RWPE1 (cell line): ENCODE measurements around the gene PSMG3.

Experiments used
- CTCF ChIA-PET: fragments of 350-600 bp; sonication (Branson Sonifier 250); formaldehyde crosslinking; extraction: SDS; loops from one replicate; lab custom pipeline; 2021; lab: Yijun Ruan, JAX
- POLR2A ChIA-PET: fragments of 400-600 bp; formaldehyde crosslinking; extraction: SDS; loops from one replicate; lab custom pipeline; 2020; ENCODE audit warnings: antibody characterized with exemption; ENCODE audit not compliant: low non-redundant PET; lab: Yijun Ruan, JAX
- DNase-seq: peaks from one replicate; pipeline ENCODE4 v3.0.0; 2012; ENCODE audit warnings: low spot score
- H3K27ac ChIP-seq: fragments of 450-650 bp; 2 replicates; pipeline ENCODE4 v1.5.1; 2017
- TF ChIP-seq, protein P1 (sequence below): fragments of 450-650 bp; conservative IDR thresholded peaks from 2 replicates; pipeline ENCODE4 v1.5.1; 2017; ENCODE audit warnings: low read depth, mild to moderate bottlenecking

PSMG3 gene, protein sequence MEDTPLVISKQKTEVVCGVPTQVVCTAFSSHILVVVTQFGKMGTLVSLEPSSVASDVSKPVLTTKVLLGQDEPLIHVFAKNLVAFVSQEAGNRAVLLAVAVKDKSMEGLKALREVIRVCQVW

DNA sequence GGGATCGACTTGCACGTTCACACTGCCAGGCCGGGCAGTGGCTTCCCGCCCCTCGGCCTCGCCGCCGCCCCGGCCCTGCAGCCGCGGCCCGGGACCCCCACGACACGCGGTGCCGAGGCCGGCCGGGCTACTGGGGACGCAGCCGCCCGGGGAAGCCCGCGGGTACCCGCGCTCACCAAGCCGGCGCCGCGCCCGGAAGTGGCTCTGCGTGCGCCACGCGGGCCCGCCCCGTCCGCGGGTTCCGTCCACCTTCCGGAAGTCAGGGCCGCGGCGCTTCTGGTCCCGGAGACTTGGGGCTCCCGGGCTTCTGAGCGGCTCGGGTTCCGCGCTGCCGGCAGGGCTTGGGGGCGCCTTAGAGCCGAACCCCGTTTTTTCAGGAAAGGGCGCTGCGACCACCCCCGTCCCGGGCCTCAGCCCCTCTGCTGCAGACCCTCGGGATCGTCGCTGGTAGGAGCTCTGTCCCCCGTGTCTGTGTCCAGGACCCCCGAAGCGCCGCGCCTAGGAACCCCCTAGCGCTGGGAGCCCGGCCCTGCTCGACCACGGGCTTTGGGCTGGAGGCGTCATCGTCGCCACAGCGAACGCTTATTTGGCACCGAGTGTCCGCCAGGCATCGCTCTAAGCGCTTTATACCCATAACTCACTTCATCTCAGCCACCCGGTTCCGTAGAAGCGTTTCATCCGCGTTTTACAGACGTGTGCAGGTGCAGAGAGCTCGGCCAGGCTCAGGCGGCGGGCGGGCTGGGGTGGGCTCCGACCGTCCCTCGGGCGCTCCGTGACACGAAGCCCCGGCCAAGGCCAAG lies at the start of gene PSMG3:
Gene PSMG3 (minus strand): TSS at position 200 of the 800 bp plus-strand sequence. CDS start 693 bp downstream, outside the sequence.
- peak; percentile 94 for DNase-seq
- CTCF ChIA-PET, result interaction anchor here (0.6 kb wide), 2 partner anchors 26 to 420 kb away, joined by 3 read pairs; no protein-coding TSS in a partner anchor
- TF ChIP-seq, protein P1, sequence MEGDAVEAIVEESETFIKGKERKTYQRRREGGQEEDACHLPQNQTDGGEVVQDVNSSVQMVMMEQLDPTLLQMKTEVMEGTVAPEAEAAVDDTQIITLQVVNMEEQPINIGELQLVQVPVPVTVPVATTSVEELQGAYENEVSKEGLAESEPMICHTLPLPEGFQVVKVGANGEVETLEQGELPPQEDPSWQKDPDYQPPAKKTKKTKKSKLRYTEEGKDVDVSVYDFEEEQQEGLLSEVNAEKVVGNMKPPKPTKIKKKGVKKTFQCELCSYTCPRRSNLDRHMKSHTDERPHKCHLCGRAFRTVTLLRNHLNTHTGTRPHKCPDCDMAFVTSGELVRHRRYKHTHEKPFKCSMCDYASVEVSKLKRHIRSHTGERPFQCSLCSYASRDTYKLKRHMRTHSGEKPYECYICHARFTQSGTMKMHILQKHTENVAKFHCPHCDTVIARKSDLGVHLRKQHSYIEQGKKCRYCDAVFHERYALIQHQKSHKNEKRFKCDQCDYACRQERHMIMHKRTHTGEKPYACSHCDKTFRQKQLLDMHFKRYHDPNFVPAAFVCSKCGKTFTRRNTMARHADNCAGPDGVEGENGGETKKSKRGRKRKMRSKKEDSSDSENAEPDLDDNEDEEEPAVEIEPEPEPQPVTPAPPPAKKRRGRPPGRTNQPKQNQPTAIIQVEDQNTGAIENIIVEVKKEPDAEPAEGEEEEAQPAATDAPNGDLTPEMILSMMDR, result no peak; the same call in 1 of the 2 replicates
- peak within 1 kb of the TSS; percentile 96 for H3K27ac ChIP-seq
- POLR2A ChIA-PET, result interaction anchor here (0.6 kb wide), 2 partner anchors 167 to 420 kb away, joined by 3 to 6 read pairs; no protein-coding TSS in a partner anchor

DNA sequence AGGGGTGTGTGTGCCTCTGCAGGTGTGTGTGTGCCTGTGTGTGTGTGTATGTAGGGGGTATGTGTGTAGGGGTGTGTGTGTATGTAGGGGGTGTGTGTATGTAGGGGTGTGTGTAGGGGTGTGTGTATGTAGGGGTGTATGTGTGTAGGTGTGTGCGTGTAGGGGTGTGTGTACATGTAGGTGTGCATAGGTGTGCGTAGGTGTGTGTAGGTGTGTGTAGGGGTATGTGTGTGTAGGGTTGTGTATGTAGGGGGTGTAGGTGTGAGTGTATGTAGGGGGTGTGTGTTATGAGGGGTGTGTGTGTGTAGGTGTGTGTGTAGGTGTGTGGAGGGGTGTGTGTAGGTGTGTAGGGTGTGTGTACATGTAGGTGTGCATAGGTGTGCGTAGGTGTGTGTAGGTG lies 48.6 kb upstream of the PSMG3 start:
- ChIA-PET POLR2A (no interaction called here), CTCF (no interaction called here)
- TF ChIP-seq, protein P1, result no peak
- H3K27ac ChIP-seq, result no peak overlapping the region
- DNase-seq, result no peak

DNA sequence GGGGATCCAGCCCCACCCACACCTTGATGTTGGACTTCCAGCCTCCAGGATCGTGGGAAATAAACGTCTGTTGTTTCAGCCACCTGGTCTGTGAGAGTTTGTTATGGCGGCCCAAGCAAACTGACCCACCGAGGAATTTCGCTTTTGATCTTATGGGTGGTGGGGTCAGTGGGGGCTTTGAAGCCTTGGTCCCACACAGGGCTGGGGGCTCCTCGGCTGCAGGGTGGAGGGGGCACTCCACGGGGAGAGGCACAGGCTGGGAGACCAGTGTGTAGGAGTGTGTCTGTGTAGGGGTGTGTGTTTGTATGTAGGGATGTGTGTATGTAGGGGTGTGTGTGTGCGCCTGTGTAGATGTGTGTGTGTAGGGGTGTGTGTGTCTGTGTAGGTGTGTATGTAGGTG lies 48.1 kb upstream of the PSMG3 start:
- CTCF ChIA-PET, result no interaction called here
- TF ChIP-seq, protein P1, result no peak
- DNase-seq, result no peak
- H3K27ac ChIP-seq, result no peak overlapping the region
- POLR2A ChIA-PET, result no interaction called here

DNA sequence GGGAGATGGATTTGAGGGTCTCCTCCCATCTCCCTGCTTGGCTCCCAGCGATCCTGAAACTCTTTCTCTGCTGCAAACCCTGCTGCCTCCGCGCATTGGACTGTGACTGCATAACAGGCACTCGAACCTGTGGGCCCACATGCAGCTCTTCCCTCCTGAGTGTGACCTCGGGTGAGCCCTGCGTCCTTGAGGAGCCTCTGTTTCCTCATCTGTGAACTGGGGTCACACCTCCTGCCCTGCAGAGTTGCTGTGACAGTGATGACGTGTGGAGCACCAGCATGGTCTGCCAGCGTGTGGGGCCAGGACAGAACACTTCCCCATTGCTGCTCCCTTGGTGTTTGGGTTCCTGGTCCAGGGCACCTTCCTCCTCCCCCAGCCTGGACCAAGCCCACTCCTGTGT lies 46.9 kb upstream of the PSMG3 start:
- CTCF ChIA-PET, result interaction anchor here (0.7 kb wide), 1 partner anchor 44 kb away, joined by 8 read pairs; no protein-coding TSS in a partner anchor
- POLR2A ChIA-PET, result interaction anchor here (0.7 kb wide), 1 partner anchor 269 kb away, joined by 3 read pairs; no protein-coding TSS in a partner anchor
- H3K27ac ChIP-seq, result no peak overlapping the region
- no peak for DNase-seq
- TF ChIP-seq, protein P1, result no peak

DNA sequence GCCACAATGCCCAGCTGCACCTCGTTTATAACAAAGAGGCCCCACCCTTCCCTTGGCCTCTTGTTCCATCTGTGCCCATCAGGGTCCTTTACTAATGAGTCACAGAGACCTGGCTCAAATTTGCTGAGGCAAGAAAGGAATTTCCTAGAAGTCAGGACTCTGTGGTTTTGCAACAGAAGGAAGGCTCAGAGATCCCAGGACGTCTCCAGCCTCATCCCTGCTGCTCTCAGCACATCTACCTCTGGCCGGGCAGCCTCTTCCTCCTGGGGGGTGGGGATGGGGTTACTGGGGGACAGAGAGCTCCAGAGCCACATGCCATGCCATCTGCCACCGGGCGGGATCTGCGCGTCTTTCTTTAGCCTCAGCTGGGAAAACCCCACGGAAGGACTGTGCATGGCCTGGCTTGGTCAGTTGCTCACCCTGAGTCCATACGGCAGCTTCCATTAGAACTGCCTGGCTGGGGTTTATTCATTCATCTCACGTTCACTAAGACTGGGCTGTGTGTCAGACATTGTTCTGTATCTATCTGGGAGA lies 41.9 kb upstream of the PSMG3 start:
- DNase-seq, result peak; percentile 78
- ChIA-PET CTCF (no interaction called here), POLR2A (no interaction called here)
- H3K27ac ChIP-seq, result peak overlapping the region; percentile 61
- TF ChIP-seq, protein P1, result no peak

DNA sequence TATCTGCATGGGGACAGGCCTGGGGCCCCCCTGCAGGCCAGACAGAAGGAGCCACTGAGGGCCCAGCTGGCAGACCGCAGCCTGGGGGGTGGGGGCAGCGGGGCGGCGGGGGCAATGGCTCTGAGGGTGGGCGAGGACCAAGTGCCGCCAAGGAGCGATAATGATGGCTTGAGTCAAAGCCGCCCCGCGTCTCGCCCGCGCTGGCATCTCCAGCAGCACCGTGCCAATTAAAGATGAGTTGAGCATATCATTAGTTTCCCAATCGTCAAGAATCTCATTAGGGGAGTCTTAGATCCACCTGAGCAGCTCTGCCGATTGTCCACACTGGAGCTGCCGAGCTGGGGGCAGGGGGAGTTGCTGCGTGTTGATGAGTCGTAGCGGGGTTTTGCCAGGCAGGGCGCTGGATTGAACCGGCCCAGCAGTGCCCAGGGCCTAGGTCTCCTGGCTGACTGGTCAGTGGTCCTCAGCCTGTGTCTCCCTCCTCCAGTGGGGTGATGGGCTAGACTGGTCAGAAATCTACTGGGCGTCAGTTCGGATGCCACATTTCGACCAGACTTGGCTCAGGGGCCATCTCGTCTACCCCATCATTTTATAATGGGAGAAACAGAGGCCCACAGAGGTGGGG lies 41.0 kb upstream of the PSMG3 start:
- CTCF ChIA-PET, result no interaction called here
- no peak for DNase-seq
- POLR2A ChIA-PET, result no interaction called here
- peak overlapping the region; percentile 61 for H3K27ac ChIP-seq
- TF ChIP-seq, protein P1, result no peak
